Panc1 (cell line): ENCODE data around the gene HIF1A. TPM values are rescaled to one million over a fixed set of nuclear protein-coding genes. Genes with fewer than 3 reads are reported as not detected.

ENCODE experiments used
- ATAC-seq: fragments of 200-7000 bp; cut with Tn5 transposase; 2 replicates; pipeline ENCODE4 v1.9.1; 2020; ENCODE audit warnings: mild to moderate bottlenecking, moderate library complexity
- BruUV-seq: library from RNA; stranded (reverse); fragments of 400-500 nt; replicated peaks from 2 replicates; lab custom pipeline; 2021; lab: Mats Ljungman, UMichigan
- CTCF ChIA-PET: fragments of 300-600 bp; sonication (Branson Sonifier 250); formaldehyde crosslinking; loops from one replicate; lab custom pipeline; 2022; ENCODE audit warnings: antibody characterized with exemption; lab: Charles Lee
- POLR2A ChIA-PET: fragments of 300-600 bp; sonication (Branson Sonifier 250); formaldehyde crosslinking; loops from one replicate; lab custom pipeline; 2022; ENCODE audit warnings: antibody characterized with exemption; lab: Charles Lee
- DNase-seq: peaks from one replicate; pipeline ENCODE4 v3.0.0-alpha.2; 2010; ENCODE audit warnings: low read depth, low spot score
- H3K27ac ChIP-seq: 2 replicates; pipeline ENCODE4 v1.5.1; 2011; ENCODE audit warnings: mild to moderate bottlenecking, low read length, inconsistent platforms
- H3K27me3 ChIP-seq: fragments of 200-500 bp; sonication (Bioruptor generic); 2 replicates; pipeline ENCODE4 v1.6.0; 2014; ENCODE audit warnings: low read length, inconsistent platforms; ENCODE audit not compliant: control insufficient read depth, insufficient read depth
- H3K36me3 ChIP-seq: fragments of 200-500 bp; sonication (Bioruptor generic); 2 replicates; pipeline ENCODE4 v1.5.1; 2014; ENCODE audit warnings: inconsistent platforms, mild to moderate bottlenecking, low read length, moderate library complexity; ENCODE audit not compliant: control insufficient read depth, insufficient read depth
- H3K4me1 ChIP-seq: 2 replicates; pipeline ENCODE4 v1.5.1; 2011; ENCODE audit warnings: inconsistent platforms, mild to moderate bottlenecking, low read length, moderate library complexity; ENCODE audit not compliant: control insufficient read depth, insufficient read depth
- H3K4me3 ChIP-seq, 2 experiments: 2 replicates each; pipeline ENCODE4 v1.5.1; 2011 to 2012; ENCODE audit warnings: low read depth in 2 of 2, low read length in 2 of 2, mild to moderate bottlenecking in 2 of 2, inconsistent platforms in 1 of 2, moderate library complexity in 1 of 2
- H3K9me3 ChIP-seq: fragments of 200-500 bp; sonication (Bioruptor generic); 2 replicates; pipeline ENCODE4 v1.5.1; 2014; ENCODE audit warnings: low read depth, mild to moderate bottlenecking, inconsistent platforms, low read length, moderate library complexity; ENCODE audit not compliant: control insufficient read depth, insufficient read depth
- CTCF ChIP-seq: fragments of 450-650 bp; IDR thresholded peaks from 2 replicates; pipeline ENCODE4 v1.5.1; 2017; ENCODE audit warnings: mild to moderate bottlenecking
- POLR2AphosphoS5 ChIP-seq: IDR thresholded peaks from 2 replicates; pipeline ENCODE4 v1.6.1; 2012; ENCODE audit warnings: mild to moderate bottlenecking, low read depth, low read length, moderate library complexity
- REST ChIP-seq, 2 experiments: IDR thresholded peaks; 2 replicates each; pipeline ENCODE4 v1.6.1; 2011 to 2012; ENCODE audit warnings: low read depth in 2 of 2, control low read depth in 1 of 2, low read length in 1 of 2, mild to moderate bottlenecking in 1 of 2, moderate library complexity in 1 of 2; ENCODE audit not compliant: insufficient read depth in 1 of 2
- SIN3A ChIP-seq: IDR thresholded peaks from 2 replicates; pipeline ENCODE4 v1.6.1; 2012; ENCODE audit warnings: low read depth, mild to moderate bottlenecking, low read length, moderate library complexity, borderline replicate concordance; ENCODE audit not compliant: insufficient read depth
- TCF7L2 ChIP-seq: IDR thresholded peaks from 2 replicates; pipeline ENCODE4 v1.6.1; 2011; ENCODE audit warnings: mild to moderate bottlenecking, low read depth, low read length, inconsistent platforms
- in situ Hi-C: cut with HindIII; loops from 2 replicates; pipeline ENCODE4 v1.10.0; 2016; ENCODE audit warnings: low sequenced_read_pairs, low pct_unique_long_range_greater_than_20kb
- intact Hi-C: fragments of 100-400 bp; cut with micrococcal nuclease; formaldehyde crosslinking; loops from one replicate; pipeline ENCODE4 v1.10.0; 2022; ENCODE audit not compliant: unreplicated experiment
- total RNA-seq: library from RNA; stranded (reverse); gene quantifications from one replicate; pipeline ENCODE4 v1.2.1, GENCODE V29; 2021; ENCODE audit not compliant: unreplicated experiment

HIF1A gene
- total RNA-seq, 1 experiment from 2014 or later: 83.4 TPM

GRCh38 chr14:61726778-61727658, 31.7 kb downstream of the HIF1A start:
- Histone ChIP-seq H3K27ac (no peak overlapping the region), H3K36me3 (peaks cover 27% of the 10 kb centered on the region), H3K9me3 (no peaks in the 10 kb centered on the region), H3K4me1 (no peaks in the 10 kb centered on the region), H3K27me3 (no peaks in the 10 kb centered on the region), H3K4me3 (no peak overlapping the region)
- in situ Hi-C loops (no loop called here), intact Hi-C loops (no loop called here)
- no peak for DNase-seq
- ATAC-seq: no peak
- BruUV-seq: no TSS peak
- TF ChIP-seq CTCF (no peak), REST (IDR thresholded peaks at IDR 0.05; ENCODE audit: insufficient read depth in 1 of 2, low read depth in 2 of 2, low read length in 1 of 2) (no peak), TCF7L2 (no peak), POLR2AphosphoS5 (no peak), SIN3A (no peak)
- POLR2A ChIA-PET: no interaction called here
- CTCF ChIA-PET: no interaction called here

- peaks cover 45% of the 10 kb centered on the region for H3K36me3 ChIP-seq
- no peak for ATAC-seq
- H3K27me3 ChIP-seq: no peaks in the 10 kb centered on the region
- no peaks in the 10 kb centered on the region for H3K4me1 ChIP-seq
- BruUV-seq: no TSS peak
- no peaks in the 10 kb centered on the region for H3K9me3 ChIP-seq
- H3K4me3 ChIP-seq: no peak overlapping the region
- TF ChIP-seq SIN3A (no peak), REST (IDR thresholded peaks at IDR 0.05; ENCODE audit: insufficient read depth in 1 of 2, low read depth in 2 of 2, low read length in 1 of 2) (no peak), TCF7L2 (no peak), CTCF (peak; percentile 29; the same call in 1 of the 2 replicates), POLR2AphosphoS5 (no peak)
- DNase-seq: no peak
- in situ Hi-C loops (no loop called here), intact Hi-C loops (loop anchor here (5.0 kb wide), 1 partner anchor 269 kb away; no protein-coding TSS in a partner anchor)
- H3K27ac ChIP-seq: no peak overlapping the region
- CTCF ChIA-PET: no interaction called here
- POLR2A ChIA-PET: no interaction called here
Measured at GRCh38 chr14:61730756-61731373, 35.6 kb downstream of the HIF1A start.
